ENCODE data around the gene FAM13A. TPM values are rescaled to one million over a fixed set of nuclear protein-coding genes. Genes with fewer than 3 reads are reported as not detected.

Gene FAM13A
- polyA plus RNA-seq, 1 donor from 2014 or later: 4.0 TPM

DNA sequence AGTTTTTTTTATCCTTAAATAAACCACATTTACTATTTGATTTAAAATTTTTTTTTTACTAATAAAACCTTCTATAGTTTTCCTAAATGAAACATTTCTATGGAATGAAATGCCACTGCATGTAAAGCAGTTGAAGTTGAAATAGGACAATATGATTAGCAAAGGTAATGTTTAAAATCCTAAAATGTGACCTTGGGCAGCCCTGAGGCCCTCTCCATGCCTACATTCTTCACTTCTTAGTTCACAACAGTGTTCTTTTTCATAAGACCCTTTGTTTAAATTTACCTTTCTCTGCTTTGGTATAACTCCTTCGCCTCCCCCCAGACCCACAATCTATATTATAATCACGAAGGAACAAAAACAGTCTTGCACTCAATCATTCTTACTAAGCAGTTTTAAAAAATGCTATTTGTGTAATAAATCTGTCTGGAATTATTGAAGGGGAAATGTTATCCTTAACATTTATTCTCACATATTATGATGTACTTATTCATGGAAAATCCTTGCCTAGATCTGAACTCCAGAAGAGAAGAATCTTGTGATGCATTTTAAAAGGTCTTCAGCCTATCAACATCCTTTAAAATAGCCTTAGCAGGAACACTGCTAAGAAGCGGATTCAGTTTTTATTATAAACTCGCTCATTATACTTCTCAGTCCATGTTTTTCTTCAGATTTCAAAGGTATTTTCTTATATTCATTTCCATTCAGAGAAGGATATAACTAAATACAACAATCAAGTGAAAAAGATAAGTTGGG is 234.8 kb downstream of the FAM13A start:
- Histone ChIP-seq H4K20me1 (ENCODE audit: insufficient read depth) (no peaks in the 10 kb centered on the region), H3K36me3 (ENCODE audit: insufficient read depth, low read length) (no peaks in the 10 kb centered on the region), H3K27ac (ENCODE audit: low read length) (no peak overlapping the region), H3K4me3 (ENCODE audit: low read length) (peak overlapping the region; percentile 62), H3K4me2 (ENCODE audit: low read length) (no peak overlapping the region), H3K9me3 (ENCODE audit: low read length) (no peaks in the 10 kb centered on the region), H3F3A (ENCODE audit: insufficient read depth, low read length, poor library complexity, severe bottlenecking) (no peaks in the 10 kb centered on the region), H3K27me3 (ENCODE audit: insufficient read depth, low read depth, low read length) (no peaks in the 10 kb centered on the region), H3K9ac (ENCODE audit: low read length) (peak overlapping the region; percentile 6), H3K9me2 (ENCODE audit: insufficient read depth, low read length) (no peaks in the 10 kb centered on the region), H2AFZ (ENCODE audit: low read depth, low read length) (no peak overlapping the region), H3K79me2 (replicated peaks; ENCODE audit: insufficient read depth, low read length) (peaks cover 18% of the 10 kb centered on the region)
- TF ChIP-seq MXI1 (conservative IDR thresholded peaks at IDR 0.05; ENCODE audit: poor library complexity, severe bottlenecking): no peak
- TF ChIP-seq TAF1 (IDR thresholded peaks at IDR 0.05; ENCODE audit: low read depth): no peak
- TF ChIP-seq SMC3 (conservative IDR thresholded peaks at IDR 0.05; ENCODE audit: poor library complexity): no peak
- TF ChIP-seq POLR2AphosphoS5 (IDR thresholded peaks at IDR 0.05): no peak
- TF ChIP-seq, protein P1, sequence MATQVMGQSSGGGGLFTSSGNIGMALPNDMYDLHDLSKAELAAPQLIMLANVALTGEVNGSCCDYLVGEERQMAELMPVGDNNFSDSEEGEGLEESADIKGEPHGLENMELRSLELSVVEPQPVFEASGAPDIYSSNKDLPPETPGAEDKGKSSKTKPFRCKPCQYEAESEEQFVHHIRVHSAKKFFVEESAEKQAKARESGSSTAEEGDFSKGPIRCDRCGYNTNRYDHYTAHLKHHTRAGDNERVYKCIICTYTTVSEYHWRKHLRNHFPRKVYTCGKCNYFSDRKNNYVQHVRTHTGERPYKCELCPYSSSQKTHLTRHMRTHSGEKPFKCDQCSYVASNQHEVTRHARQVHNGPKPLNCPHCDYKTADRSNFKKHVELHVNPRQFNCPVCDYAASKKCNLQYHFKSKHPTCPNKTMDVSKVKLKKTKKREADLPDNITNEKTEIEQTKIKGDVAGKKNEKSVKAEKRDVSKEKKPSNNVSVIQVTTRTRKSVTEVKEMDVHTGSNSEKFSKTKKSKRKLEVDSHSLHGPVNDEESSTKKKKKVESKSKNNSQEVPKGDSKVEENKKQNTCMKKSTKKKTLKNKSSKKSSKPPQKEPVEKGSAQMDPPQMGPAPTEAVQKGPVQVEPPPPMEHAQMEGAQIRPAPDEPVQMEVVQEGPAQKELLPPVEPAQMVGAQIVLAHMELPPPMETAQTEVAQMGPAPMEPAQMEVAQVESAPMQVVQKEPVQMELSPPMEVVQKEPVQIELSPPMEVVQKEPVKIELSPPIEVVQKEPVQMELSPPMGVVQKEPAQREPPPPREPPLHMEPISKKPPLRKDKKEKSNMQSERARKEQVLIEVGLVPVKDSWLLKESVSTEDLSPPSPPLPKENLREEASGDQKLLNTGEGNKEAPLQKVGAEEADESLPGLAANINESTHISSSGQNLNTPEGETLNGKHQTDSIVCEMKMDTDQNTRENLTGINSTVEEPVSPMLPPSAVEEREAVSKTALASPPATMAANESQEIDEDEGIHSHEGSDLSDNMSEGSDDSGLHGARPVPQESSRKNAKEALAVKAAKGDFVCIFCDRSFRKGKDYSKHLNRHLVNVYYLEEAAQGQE (IDR thresholded peaks at IDR 0.05; ENCODE audit: borderline replicate concordance): no peak
- TF ChIP-seq EZH2 (IDR thresholded peaks at IDR 0.05; ENCODE audit: borderline replicate concordance, insufficient read depth, low read length, poor library complexity, severe bottlenecking): no peak
- TF ChIP-seq, protein P2, sequence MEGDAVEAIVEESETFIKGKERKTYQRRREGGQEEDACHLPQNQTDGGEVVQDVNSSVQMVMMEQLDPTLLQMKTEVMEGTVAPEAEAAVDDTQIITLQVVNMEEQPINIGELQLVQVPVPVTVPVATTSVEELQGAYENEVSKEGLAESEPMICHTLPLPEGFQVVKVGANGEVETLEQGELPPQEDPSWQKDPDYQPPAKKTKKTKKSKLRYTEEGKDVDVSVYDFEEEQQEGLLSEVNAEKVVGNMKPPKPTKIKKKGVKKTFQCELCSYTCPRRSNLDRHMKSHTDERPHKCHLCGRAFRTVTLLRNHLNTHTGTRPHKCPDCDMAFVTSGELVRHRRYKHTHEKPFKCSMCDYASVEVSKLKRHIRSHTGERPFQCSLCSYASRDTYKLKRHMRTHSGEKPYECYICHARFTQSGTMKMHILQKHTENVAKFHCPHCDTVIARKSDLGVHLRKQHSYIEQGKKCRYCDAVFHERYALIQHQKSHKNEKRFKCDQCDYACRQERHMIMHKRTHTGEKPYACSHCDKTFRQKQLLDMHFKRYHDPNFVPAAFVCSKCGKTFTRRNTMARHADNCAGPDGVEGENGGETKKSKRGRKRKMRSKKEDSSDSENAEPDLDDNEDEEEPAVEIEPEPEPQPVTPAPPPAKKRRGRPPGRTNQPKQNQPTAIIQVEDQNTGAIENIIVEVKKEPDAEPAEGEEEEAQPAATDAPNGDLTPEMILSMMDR (IDR thresholded peaks at IDR 0.05; ENCODE audit: poor library complexity, severe bottlenecking): no peak
- no peak for TF ChIP-seq EP300 (conservative IDR thresholded peaks at IDR 0.05; ENCODE audit: poor library complexity, severe bottlenecking)
- no peak for TF ChIP-seq RAD21 (conservative IDR thresholded peaks at IDR 0.05)

DNA sequence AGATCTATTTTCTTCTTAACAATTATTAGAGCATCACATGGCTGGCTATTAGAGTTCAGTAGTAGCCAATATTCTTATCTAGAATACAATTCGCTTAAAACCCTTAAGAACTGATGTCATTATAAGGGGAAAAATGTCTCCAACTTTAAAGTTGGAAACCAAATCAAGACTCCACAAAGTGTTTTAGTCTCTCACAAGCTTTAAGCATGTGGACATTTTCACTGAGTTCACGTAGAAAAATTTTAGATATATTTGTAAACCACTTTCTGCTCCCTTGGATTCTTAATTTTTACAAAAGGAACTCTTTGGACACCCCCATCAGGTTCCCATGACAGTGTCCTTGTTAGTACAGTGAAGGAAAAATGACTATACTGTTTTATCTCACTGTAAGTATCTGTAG is 235.5 kb downstream of the FAM13A start:
- H3K4me3 ChIP-seq (ENCODE audit: low read length): peak overlapping the region; percentile 37
- H3K79me2 ChIP-seq (replicated peaks; ENCODE audit: insufficient read depth, low read length): peaks cover 18% of the 10 kb centered on the region
- no peak overlapping the region for H3K4me2 ChIP-seq (ENCODE audit: low read length)
- no peaks in the 10 kb centered on the region for H4K20me1 ChIP-seq (ENCODE audit: insufficient read depth)
- no peak overlapping the region for H3K27ac ChIP-seq (ENCODE audit: low read length)
- TF ChIP-seq POLR2AphosphoS5 (IDR thresholded peaks at IDR 0.05): no peak
- no peak for TF ChIP-seq EZH2 (IDR thresholded peaks at IDR 0.05; ENCODE audit: borderline replicate concordance, insufficient read depth, low read length, poor library complexity, severe bottlenecking)
- TF ChIP-seq TAF1 (IDR thresholded peaks at IDR 0.05; ENCODE audit: low read depth): no peak
- TF ChIP-seq RAD21 (conservative IDR thresholded peaks at IDR 0.05): no peak
- TF ChIP-seq EP300 (conservative IDR thresholded peaks at IDR 0.05; ENCODE audit: poor library complexity, severe bottlenecking): no peak
- TF ChIP-seq SMC3 (conservative IDR thresholded peaks at IDR 0.05; ENCODE audit: poor library complexity): no peak
- no peak for TF ChIP-seq MXI1 (conservative IDR thresholded peaks at IDR 0.05; ENCODE audit: poor library complexity, severe bottlenecking)
- TF ChIP-seq, protein P1 (IDR thresholded peaks at IDR 0.05; ENCODE audit: borderline replicate concordance): no peak
- TF ChIP-seq, protein P2 (IDR thresholded peaks at IDR 0.05; ENCODE audit: poor library complexity, severe bottlenecking): no peak
- H3K9me2 ChIP-seq (ENCODE audit: insufficient read depth, low read length): no peaks in the 10 kb centered on the region
- H3F3A ChIP-seq (ENCODE audit: insufficient read depth, low read length, poor library complexity, severe bottlenecking): no peaks in the 10 kb centered on the region
- H3K9me3 ChIP-seq (ENCODE audit: low read length): no peaks in the 10 kb centered on the region
- H3K27me3 ChIP-seq (ENCODE audit: insufficient read depth, low read depth, low read length): no peaks in the 10 kb centered on the region
- no peaks in the 10 kb centered on the region for H3K36me3 ChIP-seq (ENCODE audit: insufficient read depth, low read length)
- H3K9ac ChIP-seq (ENCODE audit: low read length): no peak overlapping the region
- no peak overlapping the region for H2AFZ ChIP-seq (ENCODE audit: low read depth, low read length)
